ENCODE measurements around the gene CHMP1A.

The CHMP1A gene

GRCh38 chr16:89602273-89602951, 55.1 kb downstream of the CHMP1A start:
- DNase-seq, result peak; percentile 8

- no peak for DNase-seq
Measured at GRCh38 chr16:89601906-89602272, 55.6 kb downstream of the CHMP1A start.

GRCh38 chr16:89600956-89601355, 56.6 kb downstream of the CHMP1A start:
- no peak for DNase-seq

GRCh38 chr16:89600427-89600826, 57.1 kb downstream of the CHMP1A start:
- DNase-seq, result no peak

GRCh38 chr16:89599902-89600301, 57.6 kb downstream of the CHMP1A start:
- DNase-seq, result no peak

- DNase-seq, result no peak
Measured at GRCh38 chr16:89599451-89599858, 58.1 kb downstream of the CHMP1A start.

GRCh38 chr16:89598199-89598598, 59.3 kb downstream of the CHMP1A start:
- DNase-seq, result no peak

GRCh38 chr16:89596957-89597649, 60.4 kb downstream of the CHMP1A start:
- DNase-seq, result no peak

GRCh38 chr16:89596061-89596689, 61.3 kb downstream of the CHMP1A start:
- no peak for DNase-seq

- DNase-seq, result no peak
Measured at GRCh38 chr16:89595330-89596060, 62.0 kb downstream of the CHMP1A start.

Measured in NCI-H1105 treated with DMSO at 0.1 percent for 48 hours (cell line).